ENCODE measurements around the gene STX17. TPM values are rescaled to one million over a fixed set of nuclear protein-coding genes. Genes with fewer than 3 reads are reported as not detected.

Gene STX17
- total and polyA plus RNA-seq, 10 of the 15 experiments (the other 5 are each of a cell fraction or from before 2014, with no cell fraction given) = 11.5 to 29.3 (median 20.0) TPM

DNA sequence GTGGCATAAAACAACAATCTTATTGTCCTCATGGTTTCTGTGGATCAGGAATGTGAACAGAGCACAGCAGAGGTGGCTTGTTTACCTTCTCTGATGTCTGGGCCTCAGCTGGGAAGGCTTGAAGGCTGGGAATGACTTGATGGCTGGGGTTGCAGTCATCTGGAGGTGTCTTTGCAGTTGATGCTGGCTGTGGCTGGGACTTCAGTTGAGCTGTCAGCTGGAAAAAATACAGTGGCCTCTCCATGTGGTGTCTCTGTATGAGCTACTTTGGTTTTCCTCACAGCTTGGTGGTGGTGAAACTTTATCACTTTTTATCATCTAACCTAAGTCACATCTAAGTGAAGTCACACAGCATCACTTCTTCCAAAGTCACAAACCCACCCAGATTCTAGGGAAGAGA lies 24.7 kb upstream of the STX17 start:
- in situ Hi-C loops (cut with MboI) (no loop called here), intact Hi-C loops (cut with micrococcal nuclease; ENCODE audit: unreplicated experiment) (no loop called here)
- ATAC-seq (no peak), DNase-seq (ENCODE audit: low read depth, low spot score) (no peak), FAIRE-seq (no peak)
- Histone ChIP-seq H2AFZ (ENCODE audit: control insufficient read depth, low read depth, low read length) (no peak overlapping the region), H3K27ac (ENCODE audit: control insufficient read depth, insufficient read depth) (no peak overlapping the region), H4K20me1 (ENCODE audit: control insufficient read depth, insufficient read depth) (no peaks in the 10 kb centered on the region), H3K9me3 (replicated peaks; ENCODE audit: control insufficient read depth, insufficient read depth, low read length) (no peaks in the 10 kb centered on the region), H3K36me3 (ENCODE audit: control insufficient read depth in 2 of 2, insufficient read depth in 2 of 2, low read length in 1 of 2) (no peaks in the 10 kb centered on the region), H3K79me2 (ENCODE audit: control insufficient read depth, insufficient read depth, low read length) (no peaks in the 10 kb centered on the region), H3K4me3 (no peak overlapping the region), H3K4me2 (ENCODE audit: control insufficient read depth, insufficient read depth) (no peak overlapping the region), H3K27me3 (replicated peaks in 1 of 2; ENCODE audit: control insufficient read depth in 2 of 2, insufficient read depth in 2 of 2, low read length in 1 of 2) (no peaks in the 10 kb centered on the region), H3K4me1 (ENCODE audit: control insufficient read depth, insufficient read depth, low read length) (no peaks in the 10 kb centered on the region), H3K9ac (ENCODE audit: control insufficient read depth, insufficient read depth, low read length) (no peak overlapping the region)
- TF ChIP-seq, protein P1, sequence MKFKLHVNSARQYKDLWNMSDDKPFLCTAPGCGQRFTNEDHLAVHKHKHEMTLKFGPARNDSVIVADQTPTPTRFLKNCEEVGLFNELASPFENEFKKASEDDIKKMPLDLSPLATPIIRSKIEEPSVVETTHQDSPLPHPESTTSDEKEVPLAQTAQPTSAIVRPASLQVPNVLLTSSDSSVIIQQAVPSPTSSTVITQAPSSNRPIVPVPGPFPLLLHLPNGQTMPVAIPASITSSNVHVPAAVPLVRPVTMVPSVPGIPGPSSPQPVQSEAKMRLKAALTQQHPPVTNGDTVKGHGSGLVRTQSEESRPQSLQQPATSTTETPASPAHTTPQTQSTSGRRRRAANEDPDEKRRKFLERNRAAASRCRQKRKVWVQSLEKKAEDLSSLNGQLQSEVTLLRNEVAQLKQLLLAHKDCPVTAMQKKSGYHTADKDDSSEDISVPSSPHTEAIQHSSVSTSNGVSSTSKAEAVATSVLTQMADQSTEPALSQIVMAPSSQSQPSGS (IDR thresholded peaks at IDR 0.05; ENCODE audit: low read length) = no peak
- TF ChIP-seq MEF2A (IDR thresholded peaks at IDR 0.05; ENCODE audit: insufficient read depth, low read depth, low read length) (no peak), NR2F1 (conservative IDR thresholded peaks at IDR 0.05) (no peak), TCF7 (IDR thresholded peaks at IDR 0.05; ENCODE audit: borderline replicate concordance) (no peak), RCOR1 (conservative IDR thresholded peaks at IDR 0.05; ENCODE audit: low read depth, low read length) (no peak), NR2C2 (IDR thresholded peaks at IDR 0.05; ENCODE audit: borderline replicate concordance, control insufficient read depth, insufficient read length, low read depth) (no peak)
- TF ChIP-seq, protein P2, sequence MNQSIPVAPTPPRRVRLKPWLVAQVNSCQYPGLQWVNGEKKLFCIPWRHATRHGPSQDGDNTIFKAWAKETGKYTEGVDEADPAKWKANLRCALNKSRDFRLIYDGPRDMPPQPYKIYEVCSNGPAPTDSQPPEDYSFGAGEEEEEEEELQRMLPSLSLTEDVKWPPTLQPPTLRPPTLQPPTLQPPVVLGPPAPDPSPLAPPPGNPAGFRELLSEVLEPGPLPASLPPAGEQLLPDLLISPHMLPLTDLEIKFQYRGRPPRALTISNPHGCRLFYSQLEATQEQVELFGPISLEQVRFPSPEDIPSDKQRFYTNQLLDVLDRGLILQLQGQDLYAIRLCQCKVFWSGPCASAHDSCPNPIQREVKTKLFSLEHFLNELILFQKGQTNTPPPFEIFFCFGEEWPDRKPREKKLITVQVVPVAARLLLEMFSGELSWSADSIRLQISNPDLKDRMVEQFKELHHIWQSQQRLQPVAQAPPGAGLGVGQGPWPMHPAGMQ (IDR thresholded peaks at IDR 0.05; ENCODE audit: borderline replicate concordance) = no peak
- no TSS peak for BruUV-seq (replicated peaks)
- POLR2A ChIA-PET = no interaction called here
- SMC1A ChIA-PET (ENCODE audit: uncharacterized antibody, unreplicated experiment) = interaction anchor here (1.4 kb wide), 1 partner anchor 9 kb away, joined by 5 read pairs; no protein-coding TSS in a partner anchor
- CTCF ChIA-PET = no interaction called here
- RAD21 ChIA-PET (ENCODE audit: unreplicated experiment) = no interaction called here
